ENCODE measurements around the gene CYBC1. TPM values are rescaled to one million over a fixed set of nuclear protein-coding genes. Genes with fewer than 3 reads are reported as not detected.

The CYBC1 gene
- total and polyA plus RNA-seq, 4 donors: 23.2 to 45.6 (median 34.9) TPM

GRCh38 chr17:82400830-82401229 is 49.7 kb downstream of the CYBC1 start (continued):
- no peak for TF ChIP-seq ZBTB33 (IDR thresholded peaks at IDR 0.05)

- no peak overlapping the region for H3K4me3 ChIP-seq (ENCODE audit: low read depth in 1 of 3, low read length in 3 of 3)
- H3K27ac ChIP-seq (ENCODE audit: low read depth in 1 of 2, low read length in 2 of 2): no peak overlapping the region
Observed at GRCh38 chr17:82400206-82400605, 50.3 kb downstream of the CYBC1 start.

More at GRCh38 chr17:82400206-82400605, 50.3 kb downstream of the CYBC1 start:
- Histone ChIP-seq H3K4me1 (ENCODE audit: control insufficient read depth in 4 of 4, insufficient read depth in 4 of 4, low read length in 3 of 4) (peaks cover 0 to 4% (median 2%) of the 10 kb centered on the region in 4 donors), H3K27me3 (ENCODE audit: control insufficient read depth in 4 of 4, insufficient read depth in 4 of 4, low read length in 3 of 4) (no peaks in the 10 kb centered on the region), H3K9me3 (ENCODE audit: control insufficient read depth in 4 of 4, low read length in 3 of 4) (no peaks in the 10 kb centered on the region), H3K36me3 (ENCODE audit: control insufficient read depth in 4 of 4, insufficient read depth in 3 of 4, low read depth in 1 of 4, low read length in 3 of 4) (peaks cover 0 to 9% (median 4%) of the 10 kb centered on the region in 4 donors), H3K9ac (ENCODE audit: low read depth in 1 of 2, low read length in 2 of 2) (no peak overlapping the region)
- 86% methylated on average over 7 of the region's 7 CpGs for WGBS
- TF ChIP-seq ZBTB33 (IDR thresholded peaks at IDR 0.05) (no peak), REST (IDR thresholded peaks at IDR 0.05) (no peak), ATF3 (IDR thresholded peaks at IDR 0.05) (no peak), HNF4G (IDR thresholded peaks at IDR 0.05) (no peak), JUND (IDR thresholded peaks at IDR 0.05) (no peak), EGR1 (IDR thresholded peaks at IDR 0.05; ENCODE audit: low read depth in 2 of 2) (no peak), SP1 (IDR thresholded peaks at IDR 0.05) (no peak), TAF1 (conservative IDR thresholded peaks at IDR 0.05) (no peak), RXRA (IDR thresholded peaks at IDR 0.05) (no peak), NR2F2 (IDR thresholded peaks at IDR 0.05) (no peak), CTCF (IDR thresholded peaks at IDR 0.05; ENCODE audit: low read depth, low read length, missing input control) (no peak), YY1 (IDR thresholded peaks at IDR 0.05) (no peak)
- DNase-seq (ENCODE audit: low spot score): no peak

Data from liver (tissue), 9 donors.